Activated CD8-positive, alpha-beta memory T cell treated with anti-CD3 and anti-CD28 coated beads for 24 hours (primary cell): ENCODE results near the gene PFKFB3.
A peak's percentile ranks its signal among the peaks of the same experiment; 100 is the strongest.
"Not testable (repeated sequence)": the region's sequence is repeated elsewhere in the genome, so short reads cannot be mapped to it uniquely, and the experiment has no call there.

Source experiments
- DNase-seq: peaks from one replicate; pipeline ENCODE4 v3.0.0-alpha.2; 2020

PFKFB3 gene

GRCh38 chr10:6239213-6239991, 36.7 kb downstream of the PFKFB3 start:
- DNase-seq = peak; percentile 72

- DNase-seq = no peak
Observed at GRCh38 chr10:6240254-6240653, 37.5 kb downstream of the PFKFB3 start.

- DNase-seq = no peak
Observed at GRCh38 chr10:6242089-6242488, 39.4 kb downstream of the PFKFB3 start.

- no peak for DNase-seq
Observed at GRCh38 chr10:6244510-6244909, 41.8 kb downstream of the PFKFB3 start.

GRCh38 chr10:6247041-6247712, 44.4 kb downstream of the PFKFB3 start:
- DNase-seq = no peak

GRCh38 chr10:6248908-6249307, 46.2 kb downstream of the PFKFB3 start:
- not testable (repeated sequence) for DNase-seq

GRCh38 chr10:6249698-6250097, 47.0 kb downstream of the PFKFB3 start:
- DNase-seq = no peak

GRCh38 chr10:6250745-6251144, 48.0 kb downstream of the PFKFB3 start:
- no peak for DNase-seq

- DNase-seq = no peak
Observed at GRCh38 chr10:6254201-6254600, 51.5 kb downstream of the PFKFB3 start.

GRCh38 chr10:6255548-6256061, 52.9 kb downstream of the PFKFB3 start:
- DNase-seq = no peak

- no peak for DNase-seq
Observed at GRCh38 chr10:6256439-6256838, 53.7 kb downstream of the PFKFB3 start.

GRCh38 chr10:6259153-6259552, 56.4 kb downstream of the PFKFB3 start:
- no peak for DNase-seq

- no peak for DNase-seq
Observed at GRCh38 chr10:6260843-6261242, 58.1 kb downstream of the PFKFB3 start.

- DNase-seq = no peak
Observed at GRCh38 chr10:6267941-6268340, 65.2 kb downstream of the PFKFB3 start.

GRCh38 chr10:6269432-6269831, 66.7 kb downstream of the PFKFB3 start:
- DNase-seq = no peak

- DNase-seq = peak; percentile 84
Observed at GRCh38 chr10:6269953-6270867, 67.5 kb downstream of the PFKFB3 start.

- DNase-seq = no peak
Observed at GRCh38 chr10:6270951-6271350, 68.2 kb downstream of the PFKFB3 start.

- no peak for DNase-seq
Observed at GRCh38 chr10:6271663-6272062, 68.9 kb downstream of the PFKFB3 start.

GRCh38 chr10:6272126-6272525, 69.4 kb downstream of the PFKFB3 start:
- no peak for DNase-seq

- DNase-seq = no peak
Observed at GRCh38 chr10:6273351-6273750, 70.6 kb downstream of the PFKFB3 start.

GRCh38 chr10:6274040-6274439, 71.3 kb downstream of the PFKFB3 start:
- no peak for DNase-seq

GRCh38 chr10:6274484-6274883, 71.8 kb downstream of the PFKFB3 start:
- DNase-seq = no peak
